Activated T-helper 2 cell treated with anti-CD3 and anti-CD28 coated beads, Interferon-gamma antibody, Interleukin-2, Interleukin-4, amounts not matched to agents 10 μg/mL and 5 μg/mL and 100 μg/mL, durations not matched to agents 14 hours and 24 hours and 36 hours (primary cell): ENCODE data around the gene CFAP298. TPM values are rescaled to one million over a fixed set of nuclear protein-coding genes. Genes with fewer than 3 reads are reported as not detected.
A peak's percentile ranks its signal among the peaks of the same experiment; 100 is the strongest.
"Not testable (repeated sequence)": the region's sequence is repeated elsewhere in the genome, so short reads cannot be mapped to it uniquely, and the experiment has no call there.

Experiments
- DNase-seq: peaks from one replicate; pipeline ENCODE4 v3.0.0; 2021; ENCODE audit warnings: low spot score
- H3K27ac Mint-ChIP-seq: one replicate; pipeline ENCODE4 v1.8.0; 2021; ENCODE audit warnings: mixed read lengths
- H3K27me3 Mint-ChIP-seq: one replicate; pipeline ENCODE4 v1.8.0; 2021; ENCODE audit warnings: low read depth, mixed read lengths
- H3K36me3 Mint-ChIP-seq: one replicate; pipeline ENCODE4 v1.8.0; 2021; ENCODE audit warnings: low read depth, mixed read lengths
- H3K4me1 Mint-ChIP-seq: one replicate; pipeline ENCODE4 v1.8.0; 2021; ENCODE audit warnings: low read depth, mixed read lengths
- H3K4me3 Mint-ChIP-seq: one replicate; pipeline ENCODE4 v1.8.0; 2021; ENCODE audit warnings: low read depth, mild to moderate bottlenecking, moderate library complexity, mixed read lengths
- H3K9me3 Mint-ChIP-seq: one replicate; pipeline ENCODE4 v1.8.0; 2021; ENCODE audit warnings: mixed read lengths
- intact Hi-C: fragments of 100-400 bp; cut with micrococcal nuclease; formaldehyde crosslinking; loops from one replicate; pipeline ENCODE4 v1.15.1; 2023
- total RNA-seq: library from RNA; stranded (reverse); gene quantifications from 2 replicates; pipeline ENCODE4 v1.2.3, GENCODE V29; 2022

CFAP298 gene, protein sequence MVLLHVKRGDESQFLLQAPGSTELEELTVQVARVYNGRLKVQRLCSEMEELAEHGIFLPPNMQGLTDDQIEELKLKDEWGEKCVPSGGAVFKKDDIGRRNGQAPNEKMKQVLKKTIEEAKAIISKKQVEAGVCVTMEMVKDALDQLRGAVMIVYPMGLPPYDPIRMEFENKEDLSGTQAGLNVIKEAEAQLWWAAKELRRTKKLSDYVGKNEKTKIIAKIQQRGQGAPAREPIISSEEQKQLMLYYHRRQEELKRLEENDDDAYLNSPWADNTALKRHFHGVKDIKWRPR
- total RNA-seq = 44.5 and 48.6 TPM in 2 replicates

DNA sequence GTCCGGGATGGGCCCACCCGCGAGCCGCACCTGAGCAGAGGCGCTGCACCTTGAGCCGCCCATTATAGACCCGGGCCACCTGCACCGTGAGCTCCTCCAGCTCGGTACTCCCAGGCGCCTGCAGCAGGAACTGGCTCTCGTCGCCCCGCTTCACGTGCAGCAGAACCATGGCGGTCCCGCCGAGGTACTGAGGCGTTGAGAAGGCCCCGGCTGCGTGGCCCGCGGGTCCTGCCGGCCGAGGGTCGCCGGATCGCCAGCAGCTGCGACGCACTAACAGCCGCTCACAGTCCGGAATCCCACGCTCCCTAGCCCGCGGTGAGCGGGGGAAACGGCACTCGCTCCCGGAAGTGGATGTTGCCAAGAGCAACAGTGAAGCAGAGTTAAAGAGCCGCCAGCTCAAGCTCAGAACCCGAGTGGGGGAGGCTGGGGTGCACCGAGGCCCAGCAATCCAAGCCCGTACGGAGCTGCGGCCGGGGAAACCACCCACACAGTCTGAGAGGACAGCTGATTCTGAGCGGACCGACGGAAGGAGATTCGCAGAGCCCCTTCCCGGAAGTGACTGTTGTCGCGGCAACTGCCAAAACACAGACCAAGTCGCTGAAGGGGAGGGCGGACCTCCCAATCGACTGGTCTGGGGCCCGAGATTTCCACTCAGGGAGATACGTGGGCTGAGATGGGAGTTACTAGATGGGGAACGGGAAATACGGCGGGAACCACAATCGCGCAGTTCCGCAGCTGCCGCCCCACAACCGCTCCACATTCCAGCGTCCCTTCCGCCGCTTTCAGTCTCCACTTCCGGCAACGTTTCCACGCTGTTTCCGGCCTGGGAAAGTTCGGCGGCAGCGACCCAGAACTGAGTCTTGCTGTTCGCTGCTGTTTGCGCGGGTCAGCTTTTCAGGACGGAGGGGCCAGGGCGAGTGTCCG, at the start of gene CFAP298:
Gene CFAP298 (minus strand): TSS at position 303 of the 924 bp plus-strand sequence. CDS start 134 bp downstream, at position 169.
- Mint-ChIP-seq H3K9me3 (no peaks in the 10 kb centered on the region), H3K27me3 (peaks cover 2% of the 10 kb centered on the region), H3K36me3 (peaks cover 16% of the 10 kb centered on the region), H3K4me1 (peaks cover 4% of the 10 kb centered on the region), H3K27ac (peak within 1 kb of the TSS; percentile 89), H3K4me3 (peak within 1 kb of the TSS; percentile 99)
- DNase-seq = peak; percentile 86
- intact Hi-C loops = loop anchor here (2.0 to 5.0 kb wide), 5 partner anchors 115 to 880 kb away; partner anchors contain the start of genes PAXBP1, SCAF4, SYNJ1 and URB1

DNA sequence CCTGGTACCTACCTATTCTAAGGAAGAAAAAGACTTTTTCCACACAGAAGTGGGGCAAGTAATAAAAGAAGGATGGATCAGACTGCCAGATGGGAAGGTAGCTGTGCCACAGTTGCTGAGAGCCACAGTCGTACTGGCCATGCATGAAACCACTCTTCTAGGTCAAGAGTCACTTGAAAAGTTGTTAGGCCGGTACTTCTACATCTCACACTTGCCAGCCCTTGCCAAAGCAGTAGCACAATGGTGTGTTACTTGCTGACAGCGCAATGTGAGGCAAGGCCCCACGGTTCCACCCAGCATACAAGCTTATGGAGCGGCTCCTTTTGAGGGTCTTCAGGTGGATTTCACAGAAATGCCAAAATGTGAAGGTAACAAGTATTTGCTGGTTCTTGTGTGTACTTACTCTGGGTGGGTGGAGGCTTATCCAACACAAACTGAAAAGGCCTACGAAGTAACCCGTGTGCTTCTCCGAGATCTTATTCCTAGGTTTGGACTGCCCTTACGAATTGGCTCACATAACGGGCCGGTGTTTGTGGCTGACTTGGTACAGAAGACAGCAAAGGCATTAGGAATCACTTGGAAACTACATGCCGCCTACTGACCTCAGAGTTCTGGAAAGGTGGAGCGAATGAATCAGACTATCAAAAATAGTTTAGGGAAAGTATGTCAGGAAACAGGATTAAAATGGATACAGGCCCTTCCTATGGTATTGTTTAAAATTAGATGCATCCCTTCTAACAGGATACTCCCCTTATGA, 49.0 kb upstream of the CFAP298 start:
- intact Hi-C loops, H3K27ac Mint-ChIP-seq: not testable (repeated sequence)
- peaks cover 81% of the 10 kb centered on the region for H3K36me3 Mint-ChIP-seq

DNA sequence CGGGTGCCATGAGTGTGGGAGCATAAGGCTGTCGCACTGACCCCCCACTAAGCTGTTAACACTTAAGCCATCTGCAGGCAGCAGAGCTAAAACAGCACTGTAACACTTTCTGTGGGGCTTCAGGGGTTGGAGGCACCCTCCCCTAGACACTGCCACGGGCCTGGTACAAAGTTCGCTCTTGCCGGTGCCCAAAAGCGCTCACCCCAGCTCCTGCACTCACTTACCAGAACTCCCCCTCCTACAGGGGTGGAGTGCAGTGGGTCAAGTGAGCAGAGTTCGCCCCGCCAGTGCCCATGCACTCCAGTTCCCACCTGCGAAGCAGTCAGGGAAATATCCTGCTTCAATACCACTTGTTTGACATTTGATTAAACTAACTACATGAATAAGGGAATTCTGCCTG, 46.3 kb upstream of the CFAP298 start:
- H3K27ac Mint-ChIP-seq = no peak overlapping the region
- DNase-seq = no peak
- peaks cover 13% of the 10 kb centered on the region for H3K4me1 Mint-ChIP-seq
- H3K4me3 Mint-ChIP-seq = no peak overlapping the region
- H3K27me3 Mint-ChIP-seq = no peaks in the 10 kb centered on the region
- H3K36me3 Mint-ChIP-seq = peaks cover 59% of the 10 kb centered on the region
- H3K9me3 Mint-ChIP-seq = peaks cover 6% of the 10 kb centered on the region
- intact Hi-C loops = no loop called here

More for the DNA sequence above, 49.0 kb upstream of the CFAP298 start:
- not testable (repeated sequence) for H3K4me3 Mint-ChIP-seq, DNase-seq, H3K4me1 Mint-ChIP-seq, H3K27me3 Mint-ChIP-seq
- H3K9me3 Mint-ChIP-seq = peaks cover 25% of the 10 kb centered on the region

DNA sequence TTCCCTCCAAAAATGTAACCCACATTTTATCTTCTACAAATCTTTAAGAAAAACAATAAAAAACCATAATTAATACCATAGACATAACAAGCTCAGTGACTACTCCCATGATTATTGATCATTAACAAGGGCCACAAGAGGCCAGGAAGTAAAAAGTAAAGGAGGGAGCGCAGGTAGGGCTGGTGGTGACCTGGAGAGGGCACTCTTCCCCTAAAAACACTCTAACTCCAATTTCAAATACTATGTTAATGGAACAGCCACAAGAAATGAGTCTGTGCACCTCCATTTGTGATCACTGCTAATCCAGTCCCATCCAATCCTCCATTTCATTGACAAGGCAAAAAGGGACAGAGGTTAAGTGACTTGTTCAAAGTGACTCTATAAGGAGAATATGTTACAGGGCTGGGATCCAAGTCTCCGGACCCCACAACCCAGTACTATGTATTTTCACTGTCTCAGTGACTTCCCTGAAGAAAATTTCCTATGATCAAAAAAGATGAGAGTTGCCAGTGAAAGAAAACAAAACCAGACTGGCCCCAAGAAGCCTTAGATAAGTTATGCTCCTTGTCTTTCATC, 41.2 kb upstream of the CFAP298 start:
- H3K4me1 Mint-ChIP-seq = peaks cover 24% of the 10 kb centered on the region
- no peaks in the 10 kb centered on the region for H3K27me3 Mint-ChIP-seq
- no peak overlapping the region for H3K27ac Mint-ChIP-seq
- no peak for DNase-seq
- no peaks in the 10 kb centered on the region for H3K9me3 Mint-ChIP-seq
- H3K4me3 Mint-ChIP-seq = no peak overlapping the region
- intact Hi-C loops = loop anchor here (2.0 to 5.0 kb wide), 2 partner anchors 73 to 119 kb away; partner anchors contain the start of gene PAXBP1
- H3K36me3 Mint-ChIP-seq = peaks cover 32% of the 10 kb centered on the region

DNA sequence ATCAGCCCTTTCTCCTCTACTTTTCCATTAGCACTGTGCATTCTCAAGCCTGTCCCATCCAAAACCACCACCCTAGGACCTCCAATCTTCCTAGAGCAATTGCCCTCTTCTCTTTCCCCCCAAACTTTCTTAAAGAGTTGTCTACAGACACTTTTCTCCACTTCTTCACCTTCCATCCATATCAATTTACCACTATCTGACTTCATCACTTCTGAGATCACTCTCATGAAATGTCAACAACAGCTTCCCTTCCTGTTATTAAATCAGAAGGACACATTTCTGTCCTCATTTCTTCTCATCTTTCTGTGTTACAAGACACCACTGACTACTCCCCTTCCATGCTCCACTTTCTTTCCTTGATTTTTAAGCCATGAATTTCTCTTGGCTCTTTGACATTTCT, 36.0 kb upstream of the CFAP298 start:
- no peak overlapping the region for H3K27ac Mint-ChIP-seq
- intact Hi-C loops = no loop called here
- H3K36me3 Mint-ChIP-seq = peaks cover 20% of the 10 kb centered on the region
- H3K4me1 Mint-ChIP-seq = peaks cover 16% of the 10 kb centered on the region
- H3K27me3 Mint-ChIP-seq = no peaks in the 10 kb centered on the region
- no peak for DNase-seq
- H3K9me3 Mint-ChIP-seq = no peaks in the 10 kb centered on the region
- H3K4me3 Mint-ChIP-seq = no peak overlapping the region

DNA sequence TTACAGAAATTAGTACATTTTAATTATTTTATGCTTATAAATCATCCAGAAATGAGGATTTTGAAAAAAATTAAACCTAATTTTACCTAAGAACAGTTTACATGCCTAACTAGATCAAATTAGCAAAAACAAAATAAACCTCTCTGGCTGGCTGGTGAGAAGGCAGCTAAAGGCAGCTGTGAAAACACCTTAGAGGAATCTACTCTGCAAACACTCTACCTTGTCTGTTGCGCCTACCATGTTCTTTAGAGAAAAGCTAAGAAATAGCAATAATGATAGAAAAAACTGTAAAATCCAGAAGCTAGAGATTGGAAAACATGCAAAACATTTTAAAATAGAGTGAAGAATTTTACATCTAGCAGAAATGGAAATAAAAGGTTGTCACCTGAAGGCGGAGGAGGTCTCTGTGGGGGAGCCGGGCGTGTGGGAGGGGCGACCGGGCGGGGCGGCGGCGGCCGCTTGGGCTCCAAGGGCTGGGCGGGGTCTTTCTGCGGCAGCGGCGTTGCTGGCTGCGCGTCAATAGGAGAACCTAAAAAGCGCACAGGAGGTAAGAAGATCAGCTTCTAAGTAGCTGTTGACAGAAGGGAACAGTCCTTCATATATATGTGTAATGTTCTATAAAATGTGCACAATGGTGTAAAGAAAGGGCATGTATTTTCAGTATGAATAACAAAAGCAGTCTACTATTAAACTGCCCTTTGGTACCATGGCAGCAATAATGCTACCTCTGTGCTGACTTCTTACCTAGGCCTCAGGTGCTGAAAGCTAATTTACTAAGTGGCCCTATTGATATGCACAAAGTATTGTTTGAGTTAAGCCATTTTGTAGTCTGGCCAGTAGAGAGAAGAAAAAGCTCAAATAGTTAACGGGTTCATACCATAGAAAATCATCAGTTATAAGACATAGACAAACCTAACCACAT, 33.3 kb upstream of the CFAP298 start:
- no peak overlapping the region for H3K4me3 Mint-ChIP-seq
- no peak for DNase-seq
- intact Hi-C loops = no loop called here
- no peaks in the 10 kb centered on the region for H3K27me3 Mint-ChIP-seq
- H3K4me1 Mint-ChIP-seq = peaks cover 14% of the 10 kb centered on the region
- no peak overlapping the region for H3K27ac Mint-ChIP-seq
- peaks cover 23% of the 10 kb centered on the region for H3K36me3 Mint-ChIP-seq
- H3K9me3 Mint-ChIP-seq = no peaks in the 10 kb centered on the region

DNA sequence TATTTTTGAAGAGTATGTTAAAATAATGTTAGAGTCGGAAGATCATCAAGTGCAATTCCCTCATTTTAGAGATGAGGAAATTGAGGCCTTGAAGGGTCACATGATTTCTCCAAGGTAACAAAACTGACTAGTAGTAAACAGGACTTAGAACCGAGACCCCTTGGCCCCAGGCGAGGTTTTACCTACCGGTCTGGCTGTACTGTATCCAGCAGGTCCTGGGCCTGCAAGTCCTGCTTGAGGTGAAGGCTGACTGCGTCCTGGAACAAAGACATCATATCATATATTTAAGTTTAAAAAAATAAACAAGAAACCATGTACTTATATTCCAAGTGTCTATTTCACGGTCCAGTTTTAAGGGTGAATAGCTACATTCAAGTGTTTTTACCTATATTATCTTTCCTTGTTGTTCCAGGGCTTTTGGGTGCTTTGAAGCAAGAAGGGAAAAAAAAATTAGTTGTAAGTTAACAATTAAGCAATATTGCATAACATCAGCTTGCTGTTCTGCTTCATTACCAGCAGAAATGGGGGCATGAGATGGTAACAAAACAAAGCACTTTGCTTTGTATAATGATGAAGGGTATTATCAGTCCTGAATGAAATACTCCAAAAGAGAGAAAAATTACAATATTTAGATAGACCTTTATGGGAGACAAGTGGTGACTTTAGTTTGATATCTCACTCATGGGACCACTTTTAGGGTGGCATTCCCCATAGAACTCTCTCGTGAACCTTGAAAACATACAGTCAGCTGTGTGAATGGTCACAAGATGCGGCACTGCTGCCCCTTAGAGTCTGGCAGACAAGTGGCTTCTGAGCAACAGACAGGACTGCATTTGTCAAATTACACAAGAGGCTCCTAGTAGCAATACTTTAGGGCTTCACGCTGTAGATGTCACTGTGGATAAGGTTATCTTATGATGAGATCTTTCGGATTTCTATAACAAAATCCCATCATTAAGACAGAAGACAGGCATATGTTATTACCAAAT, 29.8 kb upstream of the CFAP298 start:
- H3K4me1 Mint-ChIP-seq = peaks cover 11% of the 10 kb centered on the region
- intact Hi-C loops = no loop called here

DNA sequence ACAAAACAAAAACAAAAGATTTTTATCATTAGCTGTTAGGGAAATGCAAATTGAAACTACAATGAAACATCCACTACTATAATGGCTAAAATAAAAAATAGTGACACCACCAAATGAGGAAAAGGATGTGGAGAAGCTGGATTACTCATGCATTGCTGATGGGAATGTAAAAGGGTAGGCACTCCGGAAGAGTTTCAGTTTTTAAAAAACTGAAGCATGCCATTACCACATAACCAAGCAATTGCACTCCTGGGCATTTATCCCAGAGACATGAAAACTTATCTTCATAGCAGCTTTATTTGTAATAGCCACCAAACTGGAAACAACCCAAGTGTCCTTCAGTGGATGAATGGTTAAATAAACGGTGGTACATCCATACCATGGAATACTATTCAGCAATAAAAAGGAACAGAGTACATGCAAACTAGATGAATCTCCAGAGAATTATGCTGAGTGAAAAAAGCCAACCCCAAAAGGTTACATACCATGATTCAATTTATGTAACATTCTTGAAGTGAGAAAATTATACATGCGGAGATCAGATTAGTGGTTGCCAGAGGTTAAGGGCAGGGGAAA, 14.5 kb upstream of the CFAP298 start:
- H3K4me1 Mint-ChIP-seq = peaks cover 5% of the 10 kb centered on the region
- DNase-seq = no peak
- no peak overlapping the region for H3K27ac Mint-ChIP-seq
- intact Hi-C loops = no loop called here
- H3K9me3 Mint-ChIP-seq = no peaks in the 10 kb centered on the region
- H3K27me3 Mint-ChIP-seq = peaks cover 4% of the 10 kb centered on the region
- peaks cover 16% of the 10 kb centered on the region for H3K36me3 Mint-ChIP-seq
- H3K4me3 Mint-ChIP-seq = no peak overlapping the region

More for the DNA sequence above, 29.8 kb upstream of the CFAP298 start:
- no peak for DNase-seq
- Mint-ChIP-seq H3K4me3 (no peak overlapping the region), H3K27me3 (no peaks in the 10 kb centered on the region), H3K36me3 (peaks cover 32% of the 10 kb centered on the region), H3K9me3 (no peaks in the 10 kb centered on the region), H3K27ac (no peak overlapping the region)

DNA sequence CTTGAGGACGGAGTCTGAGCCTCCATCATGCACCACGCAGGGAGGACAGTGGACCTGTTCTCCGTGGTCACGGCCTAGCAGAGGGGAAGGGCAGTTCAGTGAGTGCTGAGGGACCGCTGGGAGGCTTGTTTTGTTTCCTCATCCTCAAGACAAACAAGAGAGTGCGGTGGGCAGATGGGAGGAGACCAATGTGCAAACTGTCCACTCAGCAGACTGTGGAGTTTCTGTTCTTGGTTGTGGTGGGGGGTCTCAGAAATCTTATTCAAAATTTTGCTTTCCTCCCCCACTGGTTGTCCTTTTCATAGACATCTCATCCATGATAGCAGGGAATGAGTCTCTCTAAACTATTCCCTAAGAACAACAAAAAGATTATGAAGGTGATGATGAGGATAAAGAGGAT, 6.0 kb upstream of the CFAP298 start:
- DNase-seq, H3K4me3 Mint-ChIP-seq, H3K27ac Mint-ChIP-seq, H3K36me3 Mint-ChIP-seq, intact Hi-C loops, H3K9me3 Mint-ChIP-seq, H3K4me1 Mint-ChIP-seq: not testable (repeated sequence)
- peaks cover 18% of the 10 kb centered on the region for H3K27me3 Mint-ChIP-seq

DNA sequence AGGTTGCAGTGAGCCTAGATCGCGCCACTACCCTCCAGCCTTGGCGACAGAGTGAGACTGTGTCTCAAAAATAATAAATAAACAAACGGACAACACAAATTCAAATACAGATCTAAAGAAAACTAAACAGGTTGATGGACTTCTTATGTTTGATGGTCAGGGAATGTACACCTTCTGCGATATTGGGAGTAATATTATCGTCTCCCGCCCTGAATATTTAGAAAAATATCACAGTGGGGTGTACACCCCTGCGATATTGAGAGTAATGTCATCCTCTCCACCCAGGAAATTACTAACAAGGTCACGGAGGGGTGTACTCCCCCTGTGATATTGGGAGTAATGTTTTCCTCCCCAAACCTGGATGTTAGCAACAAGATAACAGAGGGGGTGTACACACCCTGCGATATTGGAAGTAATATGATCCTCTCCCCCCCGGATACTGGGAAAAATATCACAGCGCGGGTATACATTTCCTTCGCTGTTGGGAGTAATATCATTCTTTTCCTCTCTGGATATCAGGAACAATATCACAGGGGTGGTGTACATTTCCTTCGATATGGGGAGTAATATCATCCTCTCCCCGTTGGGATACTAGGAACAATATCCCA, 1.4 kb upstream of the CFAP298 start:
- no peaks in the 10 kb centered on the region for H3K9me3 Mint-ChIP-seq

More for the DNA sequence above, 1.4 kb upstream of the CFAP298 start:
- DNase-seq = no peak
- H3K27ac Mint-ChIP-seq = no peak overlapping the region
- intact Hi-C loops = loop anchor here (2.0 to 5.0 kb wide), 5 partner anchors 114 to 881 kb away; partner anchors contain the start of genes PAXBP1, SCAF4, SYNJ1 and URB1
- H3K4me1 Mint-ChIP-seq = peaks cover 4% of the 10 kb centered on the region
- peak overlapping the region; percentile 99 for H3K4me3 Mint-ChIP-seq
- H3K36me3 Mint-ChIP-seq = peaks cover 9% of the 10 kb centered on the region
- peaks cover 6% of the 10 kb centered on the region for H3K27me3 Mint-ChIP-seq
